HepG2 (cell line): ENCODE results near the gene TUBB8B. TPM values are rescaled to one million over a fixed set of nuclear protein-coding genes. Genes with fewer than 3 reads are reported as not detected.
"Not testable (repeated sequence)": the region's sequence is repeated elsewhere in the genome, so short reads cannot be mapped to it uniquely, and the experiment has no call there.

ENCODE experiments used
- FOXC1 ChIP-seq: sonication (generic); formaldehyde crosslinking; IDR thresholded peaks from 2 replicates; pipeline ENCODE4 v1.8.0; 2022; ENCODE audit warnings: mild to moderate bottlenecking, missing genetic modification reagents, borderline replicate concordance
- FOXP1 ChIP-seq, 2 experiments: fragments of 450-650 bp in 1 of 2; IDR thresholded peaks; 2 replicates each; pipeline ENCODE4 v1.6.1; 2017 to 2018; ENCODE audit warnings: antibody characterized with exemption in 1 of 2
- HMGXB4 ChIP-seq, 2 experiments: sonication (generic) in 1 of 2; formaldehyde crosslinking in 1 of 2; IDR thresholded peaks; 2 replicates each; pipeline versions ENCODE4 v1.4.0 to v1.6.1; 2018 to 2020; ENCODE audit warnings: missing genetic modification reagents in 2 of 2, borderline replicate concordance in 1 of 2, low read depth in 1 of 2, mild to moderate bottlenecking in 1 of 2, missing biosample characterization in 1 of 2
- HNF1B ChIP-seq: sonication (generic); formaldehyde crosslinking; IDR thresholded peaks from 2 replicates; pipeline ENCODE4 v1.5.1; 2020; ENCODE audit warnings: mild to moderate bottlenecking, moderate library complexity, missing genetic modification reagents
- ISL2 ChIP-seq: sonication (generic); formaldehyde crosslinking; IDR thresholded peaks from 2 replicates; pipeline ENCODE4 v1.5.0; 2020; ENCODE audit warnings: missing genetic modification reagents
- MTA1 ChIP-seq: sonication (generic); formaldehyde crosslinking; IDR thresholded peaks from 2 replicates; pipeline ENCODE4 v1.4.0; 2020; ENCODE audit warnings: missing genetic modification reagents, mild to moderate bottlenecking, borderline replicate concordance
- NR2F6 ChIP-seq, 2 experiments: IDR thresholded peaks; 2 replicates each; pipeline ENCODE4 v1.6.1; 2016; ENCODE audit warnings: antibody characterized with exemption in 1 of 2, mild to moderate bottlenecking in 1 of 2
- PHF21A ChIP-seq: sonication (generic); formaldehyde crosslinking; IDR thresholded peaks from 2 replicates; pipeline ENCODE4 v1.5.0; 2020; ENCODE audit warnings: mild to moderate bottlenecking, missing genetic modification reagents
- PPARG ChIP-seq: conservative IDR thresholded peaks from 2 replicates; pipeline ENCODE4 v1.6.1; 2016; ENCODE audit warnings: missing biosample characterization, missing genetic modification reagents
- ZFP82 ChIP-seq: sonication (generic); formaldehyde crosslinking; IDR thresholded peaks from 2 replicates; pipeline ENCODE4 v1.5.1; 2020; ENCODE audit warnings: mild to moderate bottlenecking, missing genetic modification reagents, borderline replicate concordance
- ZFX ChIP-seq: sonication (generic); formaldehyde crosslinking; IDR thresholded peaks from 2 replicates; pipeline ENCODE4 v1.4.0; 2020; ENCODE audit warnings: mild to moderate bottlenecking, low read depth, missing genetic modification reagents, moderate library complexity
- ZNF292 ChIP-seq: sonication (generic); formaldehyde crosslinking; IDR thresholded peaks from 2 replicates; pipeline ENCODE4 v1.8.1; 2022; ENCODE audit warnings: mild to moderate bottlenecking, low read depth, missing genetic modification reagents, borderline replicate concordance
- ZNF510 ChIP-seq: sonication (generic); formaldehyde crosslinking; IDR thresholded peaks from 2 replicates; pipeline ENCODE4 v1.4.0; 2020; ENCODE audit warnings: low read depth, mild to moderate bottlenecking, missing genetic modification reagents
- ZNF609 ChIP-seq: sonication (generic); formaldehyde crosslinking; IDR thresholded peaks from 2 replicates; pipeline ENCODE4 v1.4.0; 2020; ENCODE audit warnings: mild to moderate bottlenecking, missing genetic modification reagents, borderline replicate concordance
- polyA plus RNA-seq, 8 experiments: library from polyadenylated mRNA; depleted of rRNA in 3 of 8; stranded (reverse) in 7 of 8; unstranded in 1 of 8; fragments of >200 nt; fragmentation: Illumina TruSeq in 4 of 8; extraction: Trizol in 4 of 8; gene quantifications; 2 replicates each; pipeline versions ENCODE4 v1.2.1 to v1.2.3, GENCODE V29; 2011 to 2016; ENCODE audit warnings: low read depth in 4 of 8, missing spikeins in 1 of 8, mixed read lengths in 1 of 8; ENCODE audit not compliant: insufficient read depth in 1 of 8
- total RNA-seq, 5 experiments: library from RNA; depleted of rRNA; stranded (reverse); fragments of >200 nt; fragmentation: Illumina TruSeq; extraction: Trizol; gene quantifications; 2 replicates each; pipeline ENCODE4 v1.2.3, GENCODE V29; 2016; ENCODE audit warnings: low read depth in 1 of 5

Gene TUBB8B
- total and polyA plus RNA-seq, 2 of the 13 experiments (the other 11 are each of a cell fraction or from before 2014, with no cell fraction given), result 0.71 to 6.7 TPM

- peak; percentile 83 for TF ChIP-seq ZNF609 (CRISPR knock-in tag)
- TF ChIP-seq ZFP82 (CRISPR knock-in tag), result 0 out of 2 replicates have a peak, but pooled peaks have one; percentile 31
- 0 out of 2 replicates have a peak, but pooled peaks have one; percentile 26 for TF ChIP-seq FOXC1 (CRISPR knock-in tag)
- peak; percentile 54; the same call in 1 of the 2 replicates for TF ChIP-seq ISL2 (CRISPR knock-in tag)
- TF ChIP-seq NR2F6, FOXP1 (IDR thresholded peaks at IDR 0.05): not testable (repeated sequence)
- peak; percentile 32; the same call in 1 of the 2 replicates for TF ChIP-seq NR2F6 (CRISPR knock-in tag; IDR thresholded peaks at IDR 0.05)
- TF ChIP-seq ZNF292, result peak; percentile 57; the same call in 1 of the 2 replicates
- peak; percentile 83; the same call in 1 of the 2 replicates for TF ChIP-seq ZNF510
- TF ChIP-seq FOXP1 (CRISPR knock-in tag; IDR thresholded peaks at IDR 0.05), result peak; percentile 27; the same call in 1 of the 2 replicates
- TF ChIP-seq ZFX (CRISPR knock-in tag), result peak; percentile 52
- TF ChIP-seq PHF21A (CRISPR knock-in tag), result peak; percentile 61; the same call in 1 of the 2 replicates
- peak; percentile 33; the same call in 1 of the 2 replicates for TF ChIP-seq HNF1B
- TF ChIP-seq PPARG (CRISPR knock-in tag), result peak; percentile 52; the same call in 1 of the 2 replicates
- peak; percentile 58; the same call in 1 of the 2 replicates for TF ChIP-seq MTA1 (CRISPR knock-in tag)
- TF ChIP-seq HMGXB4 (CRISPR knock-in tag; IDR thresholded peaks at IDR 0.05; ENCODE audit: borderline replicate concordance in 1 of 2, low read depth in 1 of 2), result peak in 1 of 2 experiments; percentile 21; a peak in 1 of 4 replicates
Measured at GRCh38 chr18:90396-91193, 41.2 kb upstream of the TUBB8B start (continued).
